Skin of body (tissue), 2 donors: ENCODE results near the gene LRP4. TPM values are rescaled to one million over a fixed set of nuclear protein-coding genes. Genes with fewer than 3 reads are reported as not detected.

Experiments
- DNase-seq: peaks from one replicate; lab custom pipeline; 2025; lab: John Stamatoyannopoulos, UW
- total RNA-seq: library from RNA; depleted of rRNA; stranded (reverse); fragments of >200 nt; gene quantifications from one replicate; pipeline ENCODE4 v1.2.3, GENCODE V29; 2014

The LRP4 gene
- total RNA-seq, 1 donor from 2014 or later: 25.6 TPM

DNA sequence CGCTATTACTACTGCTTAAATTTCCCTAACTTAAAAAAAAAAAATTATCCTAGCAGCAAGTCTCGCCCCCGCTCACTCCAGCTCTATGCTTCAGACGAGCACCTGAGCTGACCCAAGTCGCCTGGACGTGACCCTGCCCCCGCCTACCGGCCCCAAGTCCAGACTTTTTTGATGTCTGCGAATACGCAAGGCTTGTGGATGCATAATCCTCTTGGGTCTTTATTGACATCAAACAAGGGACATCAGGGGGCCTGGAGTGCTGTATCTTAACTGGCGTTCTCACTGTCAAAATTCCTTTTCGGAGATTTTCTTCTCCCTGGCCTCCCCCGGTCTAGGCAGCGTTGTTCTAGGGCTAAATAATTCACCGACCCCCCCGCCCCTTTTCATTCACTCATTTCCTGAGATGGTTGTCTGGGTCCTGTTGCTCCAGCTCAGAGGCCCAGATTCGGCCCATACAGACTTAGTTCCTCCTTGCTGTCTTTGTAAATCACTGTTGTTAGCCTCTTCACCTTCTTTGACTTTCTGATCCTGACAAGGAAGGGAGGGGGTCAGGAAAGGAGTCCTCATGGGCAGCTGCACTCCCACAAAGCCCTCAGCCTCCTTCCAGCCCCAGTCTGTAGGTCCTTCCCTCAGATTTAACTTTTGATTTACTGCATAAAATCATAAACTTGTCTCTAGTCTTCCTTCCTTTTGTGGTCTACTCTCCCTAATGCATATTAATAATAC lies 601 bp upstream of the LRP4 start:
- DNase-seq: peak; percentile 22

DNA sequence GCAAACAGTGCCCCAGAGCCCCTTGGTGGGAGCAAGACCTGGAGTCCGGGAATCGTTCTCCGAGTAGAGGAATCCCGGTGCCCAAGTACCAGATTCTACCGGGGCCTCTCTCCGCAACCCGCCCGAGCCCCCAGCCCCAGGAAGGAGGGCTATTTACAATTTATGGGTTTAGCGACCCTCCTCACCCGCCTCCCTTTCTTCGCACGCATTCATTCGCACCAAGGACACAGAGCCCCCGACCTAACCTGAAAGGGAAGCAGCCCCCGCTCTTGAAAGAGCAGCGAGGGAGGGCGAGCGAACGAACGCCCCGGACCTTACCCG lies 628 bp downstream of the LRP4 start:
- DNase-seq: no peak

DNA sequence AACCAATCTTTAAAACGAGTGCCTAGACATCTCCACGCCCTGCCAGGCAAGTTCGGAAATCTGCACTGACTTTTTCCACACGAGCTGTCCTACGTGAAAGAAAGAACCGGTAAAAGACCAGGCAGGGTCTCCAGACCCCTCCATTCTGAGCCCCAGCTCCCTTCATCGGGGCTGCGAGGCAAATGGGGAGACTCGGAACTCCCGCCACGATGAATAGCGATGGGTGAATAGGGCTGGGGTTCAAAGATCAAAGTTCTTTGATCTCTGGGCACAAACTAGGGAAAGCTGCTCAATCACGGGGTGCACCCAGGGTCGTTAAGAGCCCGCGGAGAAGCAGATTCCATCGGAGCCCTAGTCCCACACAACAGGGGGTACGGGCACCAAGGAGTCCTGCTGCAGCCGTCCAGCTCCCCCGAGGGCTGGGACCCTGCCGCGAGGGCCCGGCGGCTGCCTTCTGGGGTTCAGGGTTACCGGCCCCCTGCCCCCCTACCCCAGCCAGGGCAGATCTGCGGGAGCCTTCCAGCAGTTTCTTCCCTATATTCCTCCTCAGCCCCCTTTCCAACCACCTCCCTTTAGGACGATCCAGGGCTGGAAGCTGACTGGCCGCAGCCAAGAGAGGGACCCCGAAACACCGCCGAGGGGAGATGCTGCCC lies 1.1 kb downstream of the LRP4 start:
- peak; percentile 60 for DNase-seq

DNA sequence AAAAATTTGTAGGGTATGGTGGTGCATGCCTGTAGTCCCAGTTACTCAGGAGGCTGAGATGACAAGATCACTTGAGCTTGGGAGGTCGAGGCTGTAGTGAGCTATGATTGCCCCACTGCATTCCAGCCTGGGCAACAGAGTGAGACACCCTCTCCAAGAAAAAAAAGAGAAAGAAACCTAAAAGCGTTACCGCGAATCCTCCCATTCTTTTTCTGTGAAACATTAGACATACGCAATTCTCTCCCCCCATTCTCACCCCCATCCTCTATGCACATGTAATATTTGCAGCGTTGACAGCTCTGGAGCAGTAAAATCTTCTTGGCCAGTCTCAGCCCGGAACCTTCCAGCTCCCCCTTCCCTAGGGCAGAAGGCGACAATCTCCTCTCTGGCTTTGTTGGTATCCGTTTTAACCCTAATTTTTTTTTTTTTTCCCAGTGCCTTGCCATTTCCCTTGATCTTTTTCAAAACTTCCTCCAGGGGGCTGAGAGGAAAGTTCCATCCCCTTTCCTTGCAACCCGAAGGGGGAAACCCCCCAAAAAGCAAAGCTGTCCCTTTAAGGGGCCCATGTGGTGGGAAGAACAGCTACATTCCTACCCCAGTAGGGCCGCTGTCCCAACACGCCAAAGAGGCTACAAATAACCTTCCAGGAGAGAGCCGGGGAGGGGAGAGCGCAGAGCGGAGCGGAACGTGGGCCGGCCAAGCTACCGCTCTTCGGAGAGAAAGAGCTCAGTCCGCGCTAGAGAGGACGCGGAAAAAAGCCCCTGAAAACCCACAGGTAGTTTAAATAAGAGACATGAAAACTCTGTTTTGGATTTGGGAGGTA lies 1.9 kb downstream of the LRP4 start:
- DNase-seq: peak; percentile 87

DNA sequence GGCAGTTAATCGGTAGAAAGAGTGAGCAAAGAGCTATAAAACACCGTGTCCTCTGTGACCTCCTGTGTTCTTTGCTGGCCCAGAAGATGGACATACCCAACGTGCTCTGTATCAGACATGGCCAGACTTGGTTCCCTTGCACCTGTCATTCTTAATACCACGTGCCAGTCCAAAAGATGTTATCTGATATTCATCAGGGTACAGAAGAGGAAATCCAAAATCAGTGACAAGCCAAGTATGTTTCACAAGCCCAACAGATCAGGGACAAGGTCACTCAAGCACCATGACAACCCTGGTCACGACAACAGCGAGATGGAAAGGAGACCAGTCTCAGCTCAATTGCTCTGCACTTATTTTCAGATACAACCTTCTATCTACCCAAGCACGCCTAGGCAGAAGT lies 3.4 kb downstream of the LRP4 start:
- DNase-seq: no peak

DNA sequence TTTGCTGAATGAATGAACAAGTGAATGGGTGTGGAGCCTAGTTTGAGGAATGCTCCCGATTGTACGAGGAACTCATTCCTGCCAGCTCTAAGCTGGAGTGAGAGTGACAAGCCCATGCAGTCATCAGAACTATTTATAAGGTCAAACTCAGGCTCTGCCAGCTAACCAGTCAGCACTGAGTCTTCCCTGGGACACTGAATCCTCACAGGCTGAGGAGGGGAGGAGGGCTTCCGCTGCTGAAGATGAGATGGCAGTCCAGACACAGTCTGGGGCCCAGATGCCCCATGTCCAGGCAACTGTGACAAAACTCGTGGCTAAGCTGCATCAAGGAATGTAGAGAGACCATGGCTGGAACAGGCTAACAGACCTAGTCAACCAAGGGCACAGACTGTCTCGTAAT lies 4.0 kb downstream of the LRP4 start:
- DNase-seq: no peak

DNA sequence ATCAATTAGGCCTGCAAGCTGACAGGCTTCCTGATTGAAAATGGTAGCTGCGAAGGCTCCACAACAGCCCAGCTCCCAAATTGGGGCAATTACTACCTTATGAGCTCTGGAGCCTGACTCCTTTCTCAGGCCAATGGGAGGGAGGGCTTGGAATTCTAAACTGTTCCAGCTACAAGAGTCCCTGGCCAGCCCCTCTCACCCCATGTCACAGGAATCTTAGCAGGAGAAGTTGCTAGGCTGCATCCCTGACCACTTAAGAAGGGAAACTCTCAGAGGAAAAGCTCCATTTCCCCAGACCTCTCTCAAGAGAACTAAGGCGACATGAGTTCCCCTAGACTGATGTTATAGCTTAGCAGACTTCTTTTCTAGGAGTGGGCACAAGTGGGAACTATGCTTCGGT lies 4.9 kb downstream of the LRP4 start:
- no peak for DNase-seq

DNA sequence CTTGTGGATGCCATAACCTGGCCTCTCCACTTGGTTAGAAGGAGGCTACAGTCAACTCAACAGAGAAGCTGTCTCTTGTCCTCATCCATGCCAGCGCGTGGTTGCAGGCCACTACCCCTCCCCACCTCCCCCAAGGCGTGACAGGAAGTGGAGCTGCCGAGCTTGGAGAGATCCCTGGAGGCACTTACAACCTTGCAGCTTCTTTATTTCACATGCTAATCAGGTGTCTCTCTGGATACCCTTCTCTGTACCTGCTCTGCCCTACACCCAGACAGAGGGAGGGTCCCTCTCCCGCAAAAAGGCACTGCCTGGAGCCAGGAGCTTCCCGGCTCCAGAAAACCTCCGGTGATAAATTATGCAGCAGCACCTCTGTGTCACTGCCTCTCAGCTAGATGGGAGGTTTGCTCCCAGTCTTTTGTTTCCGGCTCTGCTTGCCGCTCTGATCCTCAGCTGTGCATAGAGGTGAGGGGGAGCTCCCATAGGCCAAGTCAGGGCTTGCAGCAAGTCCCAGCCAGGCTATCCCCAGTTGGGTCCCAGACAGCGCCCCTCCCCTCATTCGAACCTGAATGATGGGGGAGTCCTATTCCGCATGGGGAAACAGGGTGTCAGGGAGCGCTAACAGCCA lies 5.7 kb downstream of the LRP4 start:
- no peak for DNase-seq

DNA sequence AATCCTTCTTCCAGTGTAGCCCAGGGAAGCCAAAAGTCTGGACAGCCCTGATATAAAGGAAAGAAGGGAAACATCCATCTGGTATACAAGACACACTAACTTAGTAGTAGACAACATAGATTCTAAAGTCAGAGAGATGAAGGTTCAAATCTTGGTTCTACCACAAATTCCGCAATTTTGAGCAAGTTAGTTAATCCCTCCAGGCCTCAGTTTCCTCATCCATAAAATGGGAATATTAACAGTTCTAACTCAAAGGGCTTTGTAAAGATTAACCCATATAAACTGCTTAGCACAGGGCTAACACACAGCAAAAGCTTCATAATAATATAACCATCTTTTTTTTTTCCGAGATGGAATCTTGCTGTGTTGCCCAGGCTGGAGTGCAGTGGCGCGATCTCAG lies 10.7 kb downstream of the LRP4 start:
- no peak for DNase-seq

DNA sequence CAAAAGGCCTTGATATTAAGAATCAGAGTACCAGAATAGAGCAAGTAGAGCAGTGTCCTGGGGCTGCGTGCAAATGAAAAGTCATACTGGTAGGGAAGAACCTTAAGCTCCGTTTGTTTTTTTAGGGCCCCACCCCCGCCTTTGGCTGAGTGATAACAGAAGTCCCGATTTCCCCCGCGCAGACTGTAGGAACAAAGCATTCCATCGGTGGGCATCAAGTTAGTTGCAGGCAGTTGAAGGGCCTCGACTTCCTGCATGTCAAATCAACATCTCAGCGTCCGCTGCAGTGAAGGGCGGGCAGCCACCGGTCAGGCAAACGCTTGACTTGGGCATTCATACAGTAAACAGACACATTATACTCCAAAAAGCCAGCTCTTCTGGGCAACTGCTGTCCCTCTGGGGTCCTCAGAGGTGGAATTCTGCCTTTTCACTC lies 11.7 kb downstream of the LRP4 start:
- DNase-seq: no peak

DNA sequence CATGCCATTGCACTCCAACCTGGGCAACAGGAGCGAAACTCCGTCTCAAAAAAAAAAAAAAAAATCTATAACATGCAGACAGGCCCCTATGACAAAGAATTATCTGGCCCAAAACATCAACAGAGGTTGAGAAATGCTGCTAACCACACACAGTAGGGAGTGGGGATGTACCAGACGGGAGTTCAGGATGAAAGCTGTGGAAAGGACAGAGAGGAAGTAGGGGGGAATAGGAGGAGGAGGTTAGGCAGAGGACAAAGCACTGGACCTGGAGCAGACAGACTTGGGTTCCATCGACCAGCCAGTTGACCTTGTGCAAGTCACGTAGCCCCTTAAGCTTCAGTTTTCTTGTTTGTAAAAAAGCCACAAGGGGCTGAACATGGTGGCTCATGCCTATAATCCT lies 12.5 kb downstream of the LRP4 start:
- no peak for DNase-seq

DNA sequence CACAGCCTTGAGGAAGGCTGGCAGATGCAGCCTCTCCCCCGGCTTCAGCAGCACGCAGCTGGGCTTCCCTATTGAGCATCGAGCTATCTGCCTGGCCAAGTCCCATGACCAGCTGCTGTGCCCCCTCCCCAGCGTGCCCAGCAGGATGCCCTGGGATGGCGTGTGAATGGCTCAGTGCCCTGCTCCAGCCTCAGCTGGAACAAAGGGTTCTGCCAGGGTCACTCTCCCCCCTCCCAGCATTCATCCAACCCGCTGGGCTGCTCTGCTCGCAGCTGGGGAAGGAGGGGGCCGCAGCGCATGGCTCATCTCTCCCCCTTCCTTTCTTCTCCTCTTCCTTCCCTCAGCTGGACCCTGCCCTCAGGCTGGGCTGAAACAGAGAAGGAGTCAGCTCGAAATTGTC lies 14.5 kb downstream of the LRP4 start:
- no peak for DNase-seq

DNA sequence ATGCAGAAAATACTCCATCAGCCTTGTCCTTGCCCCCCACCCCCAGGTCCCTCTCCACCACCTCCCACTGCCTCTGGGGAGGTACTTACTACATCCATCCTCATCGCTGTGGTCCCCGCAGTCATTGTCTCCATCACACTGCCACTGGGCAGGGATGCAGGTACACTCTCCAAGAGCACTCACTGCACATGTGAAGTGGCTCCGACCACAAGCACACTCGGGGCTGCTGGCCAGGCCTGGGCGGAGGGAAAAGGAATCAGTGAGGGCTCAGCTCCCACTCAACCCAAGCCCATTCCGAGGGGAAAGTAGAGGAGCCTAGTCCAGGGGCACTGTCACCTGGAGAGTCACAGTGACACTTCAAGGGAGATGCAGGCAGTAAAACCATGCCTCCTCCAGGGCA lies 15.7 kb downstream of the LRP4 start:
- DNase-seq: no peak

DNA sequence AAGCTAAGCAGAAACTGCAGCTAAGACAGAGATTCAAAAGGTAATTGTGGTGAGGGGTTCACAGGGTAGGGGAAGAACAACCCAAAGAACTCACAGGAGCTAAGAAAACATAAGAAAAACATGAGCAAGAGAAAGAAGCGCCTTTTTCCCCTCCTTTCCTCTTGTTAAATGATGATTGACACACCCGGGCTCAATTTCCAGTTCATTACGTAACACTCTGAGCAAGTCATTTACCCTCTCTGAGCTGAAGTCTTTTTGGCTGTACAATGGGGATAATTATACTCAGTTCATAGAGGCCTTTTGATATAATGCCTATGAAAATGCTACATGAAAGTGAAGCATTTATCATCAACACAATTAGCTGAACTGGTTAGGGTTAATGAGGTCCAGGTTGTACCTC lies 17.2 kb downstream of the LRP4 start:
- no peak for DNase-seq

DNA sequence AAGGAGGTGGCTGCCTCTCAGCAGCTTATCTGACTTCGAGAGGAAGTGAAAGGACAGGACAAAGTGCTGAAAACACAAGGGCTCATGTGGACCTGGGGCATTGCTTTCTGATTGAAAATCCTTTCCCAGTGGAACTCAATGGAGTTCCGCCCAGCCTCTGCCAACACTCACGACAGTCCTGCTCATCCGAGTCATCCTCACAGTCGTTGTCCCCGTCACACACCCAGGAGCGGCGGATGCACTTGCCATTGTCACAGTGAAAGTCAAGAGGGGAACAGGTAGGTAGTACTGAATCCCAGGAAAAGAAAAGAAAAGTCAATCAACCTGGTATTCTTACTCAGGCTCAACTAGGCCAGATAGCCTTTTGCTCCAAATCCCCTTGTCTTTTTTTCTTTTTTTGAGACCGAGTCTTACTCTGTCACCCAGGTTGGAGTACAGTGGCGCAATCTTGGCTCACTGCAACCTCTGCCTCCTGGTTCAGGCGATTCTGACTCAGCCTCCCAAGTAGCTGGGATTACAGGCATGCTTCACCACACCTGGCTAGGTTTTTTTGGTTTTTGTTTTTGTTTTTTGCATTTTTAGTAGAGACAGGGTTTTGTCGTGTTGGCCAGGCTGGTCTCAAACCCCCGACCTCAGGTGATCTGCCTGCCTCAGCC lies 18.1 kb downstream of the LRP4 start:
- no peak for DNase-seq

DNA sequence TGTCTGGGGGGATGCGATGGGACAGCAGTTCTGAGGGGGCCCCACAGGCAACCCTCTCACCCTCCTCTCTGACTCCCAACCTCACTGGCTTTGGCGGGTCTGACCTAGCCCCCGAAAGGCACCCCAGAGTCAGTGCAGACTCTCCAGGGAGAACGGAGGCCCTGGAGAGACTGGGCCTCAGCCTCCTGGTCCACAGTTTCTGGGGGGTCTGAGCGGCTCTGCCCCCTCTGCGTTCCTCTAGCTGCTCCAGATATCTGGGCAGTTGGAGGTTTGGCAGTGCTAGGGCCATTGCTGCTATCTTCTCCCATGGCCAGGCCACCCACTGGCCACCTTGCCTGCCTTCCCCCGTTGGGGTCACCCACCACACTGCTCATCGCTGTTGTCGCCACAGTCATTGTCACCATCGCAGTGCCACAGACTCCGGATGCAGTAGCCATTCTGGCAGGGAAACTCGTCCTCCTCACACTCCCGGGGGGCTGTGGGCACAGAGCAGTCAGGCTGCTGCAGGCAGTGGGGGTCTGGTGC lies 18.8 kb downstream of the LRP4 start:
- DNase-seq: no peak

DNA sequence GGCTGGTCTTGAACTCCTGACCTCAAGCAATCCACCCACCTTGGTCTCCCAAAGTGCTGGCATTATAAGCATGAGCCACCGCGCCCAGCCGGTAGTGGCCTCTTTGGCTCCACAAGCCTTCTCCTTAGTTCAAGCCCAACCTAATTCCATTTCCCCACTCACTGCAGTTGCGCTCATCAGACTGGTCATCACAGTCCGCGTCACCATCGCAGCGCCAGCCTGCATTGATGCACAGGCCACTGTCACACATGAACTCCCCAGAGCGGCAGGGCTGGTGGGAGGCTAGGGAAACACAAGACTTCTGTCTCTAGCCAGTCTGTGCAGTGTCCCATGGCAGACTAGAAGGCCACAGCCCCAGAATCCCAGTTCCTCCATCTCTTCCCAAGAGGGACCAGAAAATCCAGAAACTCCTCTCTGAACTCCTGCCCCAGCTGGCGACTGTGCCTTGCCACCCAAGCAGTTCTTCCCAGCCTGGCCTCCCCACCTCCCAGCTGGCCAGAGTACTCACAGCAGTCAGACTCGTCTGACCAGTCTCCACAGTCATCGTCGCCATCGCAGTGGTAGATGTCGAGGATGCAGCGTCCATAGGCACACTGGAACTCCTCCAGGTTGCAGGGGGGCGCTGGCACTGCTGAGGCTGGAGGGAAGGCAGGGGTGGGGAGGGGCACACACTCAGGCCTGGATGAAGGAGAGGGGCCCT lies 19.8 kb downstream of the LRP4 start:
- no peak for DNase-seq

DNA sequence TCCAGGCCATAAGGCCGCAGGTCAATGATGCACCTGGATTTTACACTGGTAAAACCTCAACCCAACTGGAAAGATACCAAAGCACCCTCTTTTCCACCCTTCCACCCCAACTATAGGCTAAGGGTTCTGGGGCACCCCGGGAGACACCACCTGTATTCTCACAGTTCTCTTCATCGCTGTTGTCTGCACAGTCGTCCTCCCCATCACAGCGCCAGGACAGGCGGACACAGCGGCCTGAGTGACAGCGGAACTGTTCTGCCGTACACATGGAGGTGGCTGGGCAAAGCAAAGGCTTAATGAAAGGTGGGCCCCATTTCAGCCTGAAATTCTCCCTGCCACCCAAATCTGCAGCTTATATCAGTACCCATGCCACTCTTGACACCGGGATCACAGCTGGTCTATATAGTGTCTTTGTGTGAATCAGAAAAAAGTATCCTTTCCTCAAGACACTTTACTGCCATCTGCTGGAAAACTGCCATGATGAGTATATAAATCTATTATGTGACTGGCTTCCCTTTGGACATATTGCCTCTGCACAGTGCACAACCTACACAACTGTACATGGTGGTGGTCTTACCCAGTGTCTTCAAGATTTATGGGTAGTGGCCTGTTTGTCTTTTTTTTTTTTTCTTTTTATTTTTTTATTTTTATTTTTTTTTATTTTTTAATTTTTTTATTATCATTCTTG lies 21.5 kb downstream of the LRP4 start:
- no peak for DNase-seq

DNA sequence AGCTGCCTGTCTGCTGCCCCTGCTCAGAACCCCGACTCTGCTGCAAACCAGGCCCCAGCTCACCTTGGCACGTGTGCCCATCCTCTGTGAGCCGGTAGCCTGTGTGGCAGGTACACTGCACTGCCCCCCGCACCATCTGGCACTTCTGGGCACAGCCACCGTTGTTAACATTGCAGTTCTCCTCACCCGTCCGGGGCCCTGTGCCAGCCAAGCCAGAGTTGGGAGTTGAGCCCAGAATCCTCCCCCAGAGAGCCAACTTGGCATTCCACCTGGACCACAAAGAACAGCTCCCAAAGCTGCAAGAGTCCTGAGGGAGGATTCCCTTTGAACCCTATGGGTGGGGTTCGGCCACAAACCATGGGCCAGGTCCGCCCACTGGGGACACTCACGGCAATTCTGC lies 22.5 kb downstream of the LRP4 start:
- no peak for DNase-seq

DNA sequence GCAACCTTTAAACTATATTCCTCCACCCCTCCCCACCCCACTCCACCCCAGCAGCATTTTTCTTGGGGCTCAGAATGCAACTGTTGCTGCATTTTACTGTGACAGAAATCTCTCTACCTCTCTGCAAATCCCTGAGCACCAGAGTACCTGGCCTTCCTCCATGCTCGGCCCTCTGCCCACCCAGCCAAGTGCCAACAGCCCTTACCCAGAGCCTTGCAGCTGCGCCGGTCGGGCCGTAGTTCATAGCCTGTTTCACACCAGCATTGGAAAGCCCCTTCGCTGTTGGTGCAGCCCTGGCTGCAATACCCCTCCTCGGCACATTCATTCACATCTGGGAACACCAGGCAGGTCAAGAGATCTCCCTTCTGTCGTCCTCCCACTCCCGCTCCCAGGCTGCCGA lies 23.4 kb downstream of the LRP4 start:
- DNase-seq: no peak
